ENCODE data around the gene GLIS1.

Gene GLIS1

GRCh38 chr1:53696571-53696970, 42.4 kb downstream of the GLIS1 start:
- no peak overlapping the region for H3K4me3 ChIP-seq (ENCODE audit: insufficient read depth, low read depth, low read length)
- H3K36me3 ChIP-seq (ENCODE audit: control insufficient read depth, insufficient read depth, low read length) = no peaks in the 10 kb centered on the region
- 84 to 87% methylated on average over 11 of the region's 11 CpGs for WGBS, 2 experiments
- no peak overlapping the region for H3K27ac ChIP-seq (ENCODE audit: insufficient read depth, low read depth, low read length, poor library complexity, severe bottlenecking)
- H3K4me1 ChIP-seq (ENCODE audit: control insufficient read depth, insufficient read depth, low read length) = peaks cover 9% of the 10 kb centered on the region
- H3K27me3 ChIP-seq (ENCODE audit: control insufficient read depth, insufficient read depth, low read length, poor library complexity, severe bottlenecking) = no peaks in the 10 kb centered on the region
- peaks cover 2% of the 10 kb centered on the region for H3K9me3 ChIP-seq (ENCODE audit: control insufficient read depth, low read length)

- H3K4me3 ChIP-seq (ENCODE audit: insufficient read depth, low read depth, low read length) = no peak overlapping the region
- WGBS, 2 experiments = 90 to 95% methylated on average over 5 of the region's 5 CpGs
- peaks cover 2% of the 10 kb centered on the region for H3K9me3 ChIP-seq (ENCODE audit: control insufficient read depth, low read length)
- H3K4me1 ChIP-seq (ENCODE audit: control insufficient read depth, insufficient read depth, low read length) = peaks cover 9% of the 10 kb centered on the region
- no peaks in the 10 kb centered on the region for H3K36me3 ChIP-seq (ENCODE audit: control insufficient read depth, insufficient read depth, low read length)
- H3K27me3 ChIP-seq (ENCODE audit: control insufficient read depth, insufficient read depth, low read length, poor library complexity, severe bottlenecking) = no peaks in the 10 kb centered on the region
- no peak overlapping the region for H3K27ac ChIP-seq (ENCODE audit: insufficient read depth, low read depth, low read length, poor library complexity, severe bottlenecking)
Measured at GRCh38 chr1:53696051-53696450, 42.9 kb downstream of the GLIS1 start.

DNA sequence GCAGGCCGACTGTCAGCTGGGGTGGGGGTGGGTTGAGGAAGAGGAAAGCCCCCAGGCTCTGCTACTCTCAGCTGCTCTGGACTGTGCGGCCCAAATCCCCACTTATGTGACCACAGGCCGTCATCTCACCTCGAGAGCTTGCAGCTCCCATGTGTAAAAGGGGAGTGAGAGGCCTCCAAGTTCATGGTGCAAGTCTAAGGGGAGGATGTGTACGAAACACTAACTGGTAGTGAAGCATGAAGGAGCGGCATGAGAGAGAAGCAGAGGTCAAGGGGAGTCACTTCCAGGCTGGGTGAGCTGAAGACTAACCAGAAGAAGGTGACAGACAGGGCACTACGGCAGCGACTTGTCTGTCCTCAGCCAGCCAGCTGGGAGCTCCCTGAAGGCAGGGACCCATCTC, 43.8 kb downstream of the GLIS1 start:
- Histone ChIP-seq H3K36me3 (ENCODE audit: control insufficient read depth, insufficient read depth, low read length) (no peaks in the 10 kb centered on the region), H3K4me1 (ENCODE audit: control insufficient read depth, insufficient read depth, low read length) (peaks cover 9% of the 10 kb centered on the region), H3K4me3 (ENCODE audit: insufficient read depth, low read depth, low read length) (no peak overlapping the region), H3K27me3 (ENCODE audit: control insufficient read depth, insufficient read depth, low read length, poor library complexity, severe bottlenecking) (no peaks in the 10 kb centered on the region), H3K27ac (ENCODE audit: insufficient read depth, low read depth, low read length, poor library complexity, severe bottlenecking) (no peak overlapping the region), H3K9me3 (ENCODE audit: control insufficient read depth, low read length) (no peaks in the 10 kb centered on the region)
- WGBS, 2 experiments = 81 to 85% methylated on average over 8 of the region's 8 CpGs

- H3K36me3 ChIP-seq (ENCODE audit: control insufficient read depth, insufficient read depth, low read length) = no peaks in the 10 kb centered on the region
- no peaks in the 10 kb centered on the region for H3K27me3 ChIP-seq (ENCODE audit: control insufficient read depth, insufficient read depth, low read length, poor library complexity, severe bottlenecking)
- H3K4me3 ChIP-seq (ENCODE audit: insufficient read depth, low read depth, low read length) = no peak overlapping the region
- no peaks in the 10 kb centered on the region for H3K9me3 ChIP-seq (ENCODE audit: control insufficient read depth, low read length)
- WGBS, 2 experiments = 90 to 91% methylated on average over 10 of the region's 10 CpGs
- H3K27ac ChIP-seq (ENCODE audit: insufficient read depth, low read depth, low read length, poor library complexity, severe bottlenecking) = no peak overlapping the region
- H3K4me1 ChIP-seq (ENCODE audit: control insufficient read depth, insufficient read depth, low read length) = peaks cover 9% of the 10 kb centered on the region
Measured at GRCh38 chr1:53694718-53695091, 44.3 kb downstream of the GLIS1 start.

DNA sequence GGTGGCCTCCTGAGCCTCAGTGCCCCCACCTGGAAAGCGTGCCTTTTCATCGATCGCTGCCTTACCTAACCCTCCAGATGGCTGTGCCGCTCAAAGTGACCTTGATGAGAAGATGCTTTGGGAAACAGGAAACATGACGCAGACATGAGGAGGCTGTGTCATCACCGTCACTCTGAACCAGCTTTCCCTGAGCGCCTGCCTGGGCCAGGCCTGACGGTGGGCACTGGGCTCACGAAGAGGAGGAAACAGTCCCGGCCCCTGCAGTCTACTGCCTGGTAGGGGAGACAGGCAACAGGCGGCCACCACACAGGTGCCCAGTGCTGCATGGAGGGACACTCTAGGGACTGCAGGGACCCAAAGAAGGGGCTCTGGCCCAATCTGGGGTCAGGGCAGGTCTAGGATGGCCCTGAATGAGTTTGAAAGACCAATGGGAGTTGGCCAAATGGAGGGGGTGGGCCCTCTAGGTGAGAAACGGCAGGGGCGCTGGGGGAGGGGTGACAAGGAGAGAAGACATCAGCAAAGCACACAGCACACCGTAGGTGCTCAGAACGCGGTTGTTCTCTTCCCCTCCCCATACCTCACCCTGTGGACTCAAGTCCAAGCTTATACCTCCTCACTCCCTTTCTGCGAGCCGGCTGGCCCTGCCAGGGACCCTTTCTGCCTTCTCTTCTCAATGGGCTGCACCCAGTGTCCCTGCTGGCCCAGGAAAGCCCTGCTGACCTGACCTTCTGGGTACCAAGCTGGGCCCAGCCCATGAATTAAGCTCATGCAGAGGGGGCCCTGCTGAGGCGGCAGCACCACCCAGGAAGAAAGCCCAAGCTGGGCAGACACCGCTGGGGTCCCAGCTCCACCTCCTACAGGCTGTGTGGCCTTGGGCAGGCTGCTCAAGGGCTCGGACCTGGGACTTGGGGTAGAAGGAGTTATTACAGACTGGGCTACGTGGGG, 44.9 kb downstream of the GLIS1 start:
- WGBS, 2 experiments = 81 to 82% methylated on average over 22 of the region's 22 CpGs
- Histone ChIP-seq H3K4me3 (ENCODE audit: insufficient read depth, low read depth, low read length) (no peak overlapping the region), H3K9me3 (ENCODE audit: control insufficient read depth, low read length) (no peaks in the 10 kb centered on the region)

GRCh38 chr1:53693339-53693738, 45.6 kb downstream of the GLIS1 start:
- Histone ChIP-seq H3K27ac (ENCODE audit: insufficient read depth, low read depth, low read length, poor library complexity, severe bottlenecking) (no peak overlapping the region), H3K4me3 (ENCODE audit: insufficient read depth, low read depth, low read length) (no peak overlapping the region), H3K4me1 (ENCODE audit: control insufficient read depth, insufficient read depth, low read length) (peaks cover 9% of the 10 kb centered on the region), H3K36me3 (ENCODE audit: control insufficient read depth, insufficient read depth, low read length) (no peaks in the 10 kb centered on the region), H3K9me3 (ENCODE audit: control insufficient read depth, low read length) (no peaks in the 10 kb centered on the region), H3K27me3 (ENCODE audit: control insufficient read depth, insufficient read depth, low read length, poor library complexity, severe bottlenecking) (no peaks in the 10 kb centered on the region)
- 71 to 75% methylated on average over 8 of the region's 8 CpGs for WGBS, 2 experiments

More for the DNA sequence above, 44.9 kb downstream of the GLIS1 start:
- peaks cover 9% of the 10 kb centered on the region for H3K4me1 ChIP-seq (ENCODE audit: control insufficient read depth, insufficient read depth, low read length)
- H3K27ac ChIP-seq (ENCODE audit: insufficient read depth, low read depth, low read length, poor library complexity, severe bottlenecking) = no peak overlapping the region
- no peaks in the 10 kb centered on the region for H3K36me3 ChIP-seq (ENCODE audit: control insufficient read depth, insufficient read depth, low read length)
- no peaks in the 10 kb centered on the region for H3K27me3 ChIP-seq (ENCODE audit: control insufficient read depth, insufficient read depth, low read length, poor library complexity, severe bottlenecking)

GRCh38 chr1:53691326-53691725, 47.6 kb downstream of the GLIS1 start:
- 81 to 82% methylated on average over 7 of the region's 7 CpGs for WGBS, 2 experiments
- no peak overlapping the region for H3K4me3 ChIP-seq (ENCODE audit: insufficient read depth, low read depth, low read length)
- H3K27ac ChIP-seq (ENCODE audit: insufficient read depth, low read depth, low read length, poor library complexity, severe bottlenecking) = no peak overlapping the region
- peaks cover 2% of the 10 kb centered on the region for H3K27me3 ChIP-seq (ENCODE audit: control insufficient read depth, insufficient read depth, low read length, poor library complexity, severe bottlenecking)
- peaks cover 10% of the 10 kb centered on the region for H3K4me1 ChIP-seq (ENCODE audit: control insufficient read depth, insufficient read depth, low read length)
- no peaks in the 10 kb centered on the region for H3K9me3 ChIP-seq (ENCODE audit: control insufficient read depth, low read length)
- H3K36me3 ChIP-seq (ENCODE audit: control insufficient read depth, insufficient read depth, low read length) = no peaks in the 10 kb centered on the region

GRCh38 chr1:53690411-53690810, 48.6 kb downstream of the GLIS1 start:
- WGBS, 2 experiments = 94% methylated on average over 11 of the region's 11 CpGs
- no peak overlapping the region for H3K4me3 ChIP-seq (ENCODE audit: insufficient read depth, low read depth, low read length)
- H3K4me1 ChIP-seq (ENCODE audit: control insufficient read depth, insufficient read depth, low read length) = peaks cover 19% of the 10 kb centered on the region
- H3K36me3 ChIP-seq (ENCODE audit: control insufficient read depth, insufficient read depth, low read length) = no peaks in the 10 kb centered on the region
- peaks cover 12% of the 10 kb centered on the region for H3K27me3 ChIP-seq (ENCODE audit: control insufficient read depth, insufficient read depth, low read length, poor library complexity, severe bottlenecking)
- H3K9me3 ChIP-seq (ENCODE audit: control insufficient read depth, low read length) = no peaks in the 10 kb centered on the region
- H3K27ac ChIP-seq (ENCODE audit: insufficient read depth, low read depth, low read length, poor library complexity, severe bottlenecking) = no peak overlapping the region

- H3K27ac ChIP-seq (ENCODE audit: insufficient read depth, low read depth, low read length, poor library complexity, severe bottlenecking) = no peak overlapping the region
- 90 to 92% methylated on average over 12 of the region's 12 CpGs for WGBS, 2 experiments
- no peaks in the 10 kb centered on the region for H3K9me3 ChIP-seq (ENCODE audit: control insufficient read depth, low read length)
- H3K4me3 ChIP-seq (ENCODE audit: insufficient read depth, low read depth, low read length) = no peak overlapping the region
- H3K4me1 ChIP-seq (ENCODE audit: control insufficient read depth, insufficient read depth, low read length) = peaks cover 25% of the 10 kb centered on the region
- peaks cover 17% of the 10 kb centered on the region for H3K27me3 ChIP-seq (ENCODE audit: control insufficient read depth, insufficient read depth, low read length, poor library complexity, severe bottlenecking)
- no peaks in the 10 kb centered on the region for H3K36me3 ChIP-seq (ENCODE audit: control insufficient read depth, insufficient read depth, low read length)
Measured at GRCh38 chr1:53689736-53690326, 49.1 kb downstream of the GLIS1 start.

DNA sequence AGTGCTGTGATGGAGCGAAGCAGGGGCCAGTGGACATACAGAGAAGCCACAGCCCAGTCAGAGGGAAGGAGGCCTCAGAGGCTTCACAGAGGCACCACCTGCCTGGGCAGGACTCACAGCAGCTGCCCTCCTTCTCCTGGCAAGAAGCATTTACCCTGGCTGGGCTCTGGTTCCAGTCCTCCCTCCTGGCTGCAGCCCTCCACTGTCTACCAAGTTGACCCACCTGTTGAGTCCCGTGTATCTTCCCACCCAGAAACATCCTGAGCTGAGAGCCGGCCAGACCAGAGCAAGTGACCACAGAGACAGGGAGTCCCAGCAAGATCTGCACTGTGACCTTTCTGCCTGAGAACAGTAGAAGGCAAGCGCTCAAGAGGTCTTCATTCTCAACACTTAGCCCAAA, 49.7 kb downstream of the GLIS1 start:
- H3K27ac ChIP-seq (ENCODE audit: insufficient read depth, low read depth, low read length, poor library complexity, severe bottlenecking) = no peak overlapping the region
- H3K27me3 ChIP-seq (ENCODE audit: control insufficient read depth, insufficient read depth, low read length, poor library complexity, severe bottlenecking) = peaks cover 22% of the 10 kb centered on the region
- no peak overlapping the region for H3K4me3 ChIP-seq (ENCODE audit: insufficient read depth, low read depth, low read length)
- H3K9me3 ChIP-seq (ENCODE audit: control insufficient read depth, low read length) = no peaks in the 10 kb centered on the region
- H3K36me3 ChIP-seq (ENCODE audit: control insufficient read depth, insufficient read depth, low read length) = no peaks in the 10 kb centered on the region
- WGBS, 2 experiments = 91 to 97% methylated on average over 4 of the region's 4 CpGs
- H3K4me1 ChIP-seq (ENCODE audit: control insufficient read depth, insufficient read depth, low read length) = peaks cover 27% of the 10 kb centered on the region
